ENCODE results near the gene HTD2.
"Not testable (repeated sequence)": the region's sequence is repeated elsewhere in the genome, so short reads cannot be mapped to it uniquely, and the experiment has no call there.

HTD2 gene

DNA sequence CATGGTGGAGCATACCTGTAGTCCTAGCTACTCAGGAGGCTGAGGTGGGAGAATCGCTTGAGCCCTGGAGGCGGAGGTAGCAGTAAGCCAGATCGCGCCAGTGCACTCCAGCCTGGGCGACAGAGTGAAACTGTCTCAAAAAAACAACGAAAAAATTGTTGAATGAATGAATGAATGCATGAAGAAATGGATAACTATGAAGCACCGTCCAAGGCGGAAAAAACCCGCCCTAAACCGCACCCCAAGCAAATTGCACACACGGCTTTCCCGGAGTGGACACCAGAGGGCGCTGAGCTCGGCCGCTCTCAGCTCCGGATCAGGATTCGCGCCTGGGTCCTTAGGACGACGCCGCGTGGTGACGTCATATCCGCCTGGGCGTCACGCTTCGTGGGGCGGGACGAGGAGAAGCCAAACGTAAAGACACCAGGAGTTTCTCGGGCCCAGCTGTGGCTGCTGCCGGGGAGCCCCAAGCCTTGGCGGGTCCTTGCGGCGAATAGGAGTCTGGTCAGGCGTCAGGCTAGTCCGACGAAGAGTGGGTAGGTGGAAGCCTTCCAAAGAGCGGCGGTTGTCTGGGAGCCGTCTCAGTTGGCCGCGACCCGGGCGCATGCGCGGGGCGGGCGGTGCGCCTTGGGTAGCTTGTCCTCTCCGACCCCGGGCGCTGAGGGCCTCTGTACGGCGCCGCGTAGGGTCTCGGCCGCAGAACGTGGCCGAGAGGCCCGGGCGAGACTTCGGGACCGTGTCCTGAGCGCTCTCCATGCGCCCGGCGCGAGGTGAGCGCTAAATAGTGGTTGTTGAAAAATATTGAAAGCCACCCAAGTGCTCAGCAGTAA lies at the start of gene HTD2, which contains the start of gene RPP14:
Gene HTD2, plus strand, starts transcription at position 639 of the 830 bp plus-strand sequence. CDS start 11,094 bp downstream, outside the sequence.
Gene RPP14, plus strand, starts transcription at position 364 of the 830 bp plus-strand sequence. CDS start 4,085 bp downstream, outside the sequence.
- H3K4me1 ChIP-seq (ENCODE audit: control insufficient read depth, insufficient read depth, low read length): peaks cover 16% of the 10 kb centered on the region
- peak within 1 kb of the TSS; percentile 91 for H3K4me3 ChIP-seq (ENCODE audit: low read length)
- peak within 1 kb of the TSS; percentile 85 for H3K9ac ChIP-seq (ENCODE audit: low read length)
- no peaks in the 10 kb centered on the region for H3K9me3 ChIP-seq (ENCODE audit: control insufficient read depth, low read length)
- no peaks in the 10 kb centered on the region for H3K27me3 ChIP-seq (ENCODE audit: control insufficient read depth, insufficient read depth, low read length)
- no peaks in the 10 kb centered on the region for H3K36me3 ChIP-seq (ENCODE audit: control insufficient read depth, insufficient read depth, low read length)

DNA sequence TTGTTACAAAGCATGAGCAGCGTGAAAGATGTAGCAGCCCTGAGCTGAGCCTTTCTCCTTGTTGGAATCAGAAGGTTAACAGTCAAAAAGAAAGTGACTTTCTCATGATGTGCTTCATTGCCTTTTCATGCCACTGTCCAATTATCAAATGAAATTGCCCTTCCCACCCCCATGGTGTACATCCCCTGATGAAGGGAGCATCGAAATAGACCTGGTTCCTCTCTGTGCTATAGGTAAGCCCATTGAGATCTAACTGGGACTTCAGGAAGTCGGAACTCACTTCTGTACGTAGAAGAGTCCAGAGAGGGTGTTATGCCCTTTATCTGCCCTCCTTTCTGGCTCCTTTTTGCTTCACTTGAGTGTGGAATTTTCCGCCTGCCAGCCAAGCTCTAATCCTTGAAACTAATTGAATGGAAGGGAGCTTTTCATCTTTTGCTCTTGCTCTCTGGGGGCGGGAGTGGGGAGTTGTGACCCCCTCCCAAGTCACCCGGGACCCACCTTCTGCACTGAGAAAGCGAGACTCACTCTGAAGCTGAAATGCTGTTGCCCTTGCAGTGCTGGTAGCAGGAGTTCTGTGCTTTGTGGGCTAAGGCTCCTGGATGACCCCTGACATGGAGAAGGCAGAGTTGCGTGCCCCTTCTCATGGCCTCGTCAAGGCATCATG lies 47.8 kb upstream of the HTD2 start:
- no peak overlapping the region for H3K9ac ChIP-seq (ENCODE audit: low read length)
- H3K4me1 ChIP-seq (ENCODE audit: control insufficient read depth, insufficient read depth, low read length): no peaks in the 10 kb centered on the region
- H3K4me3 ChIP-seq (ENCODE audit: low read length): no peak overlapping the region
- H3K36me3 ChIP-seq (ENCODE audit: control insufficient read depth, insufficient read depth, low read length): no peaks in the 10 kb centered on the region
- H3K9me3 ChIP-seq (ENCODE audit: control insufficient read depth, low read length): no peaks in the 10 kb centered on the region
- no peaks in the 10 kb centered on the region for H3K27me3 ChIP-seq (ENCODE audit: control insufficient read depth, insufficient read depth, low read length)

DNA sequence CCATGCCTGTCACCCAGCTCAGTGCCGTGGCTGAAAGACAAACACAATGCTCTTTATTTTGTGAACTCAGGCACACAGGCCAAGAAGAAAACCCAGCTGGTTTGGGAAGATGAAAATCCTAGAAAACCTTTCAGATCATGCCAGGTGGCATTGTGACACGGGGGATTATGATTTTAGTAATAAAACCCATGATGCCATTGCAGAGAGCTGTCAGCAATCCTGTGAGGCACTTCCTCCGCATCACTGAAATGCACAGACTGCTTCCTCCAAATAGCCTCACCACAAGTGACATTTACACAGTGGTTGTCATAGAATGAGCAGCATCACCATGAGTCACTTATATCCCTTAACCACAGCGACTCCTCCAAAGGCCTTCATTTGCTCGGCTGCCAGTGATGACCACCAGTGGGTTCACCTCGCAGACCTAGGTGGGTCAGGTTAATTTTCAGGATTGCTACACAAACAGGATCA lies 46.0 kb upstream of the HTD2 start:
- Histone ChIP-seq H3K4me1 (ENCODE audit: control insufficient read depth, insufficient read depth, low read length) (no peaks in the 10 kb centered on the region), H3K27me3 (ENCODE audit: control insufficient read depth, insufficient read depth, low read length) (no peaks in the 10 kb centered on the region), H3K4me3 (ENCODE audit: low read length) (no peak overlapping the region), H3K36me3 (ENCODE audit: control insufficient read depth, insufficient read depth, low read length) (no peaks in the 10 kb centered on the region), H3K9me3 (ENCODE audit: control insufficient read depth, low read length) (no peaks in the 10 kb centered on the region), H3K9ac (ENCODE audit: low read length) (no peak overlapping the region)

GRCh38 chr3:58260733-58261132 lies 45.6 kb upstream of the HTD2 start:
- H3K9ac ChIP-seq (ENCODE audit: low read length): no peak overlapping the region
- H3K9me3 ChIP-seq (ENCODE audit: control insufficient read depth, low read length): no peaks in the 10 kb centered on the region
- no peaks in the 10 kb centered on the region for H3K4me1 ChIP-seq (ENCODE audit: control insufficient read depth, insufficient read depth, low read length)
- no peak overlapping the region for H3K4me3 ChIP-seq (ENCODE audit: low read length)
- H3K36me3 ChIP-seq (ENCODE audit: control insufficient read depth, insufficient read depth, low read length): no peaks in the 10 kb centered on the region
- no peaks in the 10 kb centered on the region for H3K27me3 ChIP-seq (ENCODE audit: control insufficient read depth, insufficient read depth, low read length)

DNA sequence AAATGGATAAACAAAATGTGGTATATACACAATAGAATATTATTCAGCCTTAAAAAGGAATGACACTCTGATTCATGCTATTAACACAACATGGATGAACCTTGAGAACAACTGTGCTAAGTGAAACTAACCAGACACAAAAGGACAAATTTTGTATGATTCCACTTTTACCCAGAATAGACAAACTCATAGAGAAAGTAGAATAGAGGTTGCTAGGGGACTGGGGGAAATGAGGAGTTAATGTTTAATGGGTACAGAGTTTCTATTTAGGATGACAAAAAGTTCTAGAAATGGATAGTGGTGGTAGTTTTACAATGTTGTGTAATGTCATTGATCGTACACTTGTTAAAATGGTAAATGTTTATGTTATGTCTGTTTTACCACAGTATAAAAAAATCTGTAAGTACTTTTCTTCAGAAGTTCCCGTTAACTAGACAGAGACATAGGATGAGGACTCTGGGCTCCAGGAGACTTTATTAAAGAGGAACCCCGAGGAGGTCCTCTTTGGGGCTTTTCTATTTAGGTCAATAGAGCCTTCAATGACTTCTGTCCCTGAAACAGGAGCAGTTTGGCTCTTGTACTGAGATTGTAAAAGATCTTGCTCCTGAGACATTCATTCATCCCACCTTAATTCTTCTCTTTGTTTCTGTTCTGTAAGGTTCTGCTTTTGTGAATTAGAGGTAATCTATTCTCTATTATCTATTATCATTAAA lies 44.2 kb upstream of the HTD2 start:
- Histone ChIP-seq H3K4me3 (ENCODE audit: low read length) (no peak overlapping the region), H3K36me3 (ENCODE audit: control insufficient read depth, insufficient read depth, low read length) (no peaks in the 10 kb centered on the region), H3K9me3 (ENCODE audit: control insufficient read depth, low read length) (no peaks in the 10 kb centered on the region)

DNA sequence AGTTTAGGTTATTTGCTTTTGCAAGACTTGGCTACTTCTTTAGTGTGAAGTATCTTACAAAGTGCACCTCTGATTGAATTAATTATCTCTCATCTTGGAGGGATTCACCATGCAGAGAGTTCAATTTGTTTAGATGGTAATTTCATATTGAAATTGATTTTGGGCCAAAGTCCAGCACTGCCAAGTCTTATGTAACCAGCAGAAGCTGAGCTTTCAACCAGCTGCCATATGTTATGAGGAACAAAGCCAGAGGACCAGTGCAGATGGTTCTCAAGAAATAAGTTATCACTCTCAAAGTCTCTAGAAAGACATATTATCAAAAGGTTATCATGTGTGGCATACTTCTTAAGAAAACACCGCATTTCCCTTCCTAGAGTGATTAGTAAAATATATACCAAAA lies 39.7 kb upstream of the HTD2 start:
- no peaks in the 10 kb centered on the region for H3K4me1 ChIP-seq (ENCODE audit: control insufficient read depth, insufficient read depth, low read length)
- H3K36me3 ChIP-seq (ENCODE audit: control insufficient read depth, insufficient read depth, low read length): peaks cover 4% of the 10 kb centered on the region
- no peaks in the 10 kb centered on the region for H3K27me3 ChIP-seq (ENCODE audit: control insufficient read depth, insufficient read depth, low read length)
- no peak overlapping the region for H3K4me3 ChIP-seq (ENCODE audit: low read length)
- H3K9ac ChIP-seq (ENCODE audit: low read length): no peak overlapping the region
- no peaks in the 10 kb centered on the region for H3K9me3 ChIP-seq (ENCODE audit: control insufficient read depth, low read length)

More for the DNA sequence above, 44.2 kb upstream of the HTD2 start:
- no peaks in the 10 kb centered on the region for H3K27me3 ChIP-seq (ENCODE audit: control insufficient read depth, insufficient read depth, low read length)
- no peak overlapping the region for H3K9ac ChIP-seq (ENCODE audit: low read length)
- H3K4me1 ChIP-seq (ENCODE audit: control insufficient read depth, insufficient read depth, low read length): no peaks in the 10 kb centered on the region

DNA sequence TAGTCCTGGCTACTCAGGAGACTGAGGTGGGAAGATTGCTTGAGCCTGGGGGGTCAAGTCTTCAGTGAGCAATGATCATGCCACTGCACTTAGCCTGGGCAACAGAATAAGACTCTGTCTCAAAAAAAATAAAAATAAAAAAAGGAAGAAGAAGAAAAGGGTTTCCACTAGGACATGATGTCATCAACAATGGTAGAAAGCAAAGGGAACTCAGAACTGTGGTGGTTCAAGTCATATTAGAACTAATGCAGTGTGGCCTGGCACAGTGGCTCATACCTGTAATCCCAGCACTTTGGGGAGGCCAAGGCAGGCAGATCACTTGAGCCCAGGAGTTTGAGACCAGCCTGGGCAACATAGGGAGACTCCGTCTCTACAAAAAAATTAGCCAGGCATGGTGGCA lies 38.8 kb upstream of the HTD2 start:
- H3K27me3 ChIP-seq (ENCODE audit: control insufficient read depth, insufficient read depth, low read length); H3K36me3 ChIP-seq (ENCODE audit: control insufficient read depth, insufficient read depth, low read length); H3K9me3 ChIP-seq (ENCODE audit: control insufficient read depth, low read length); H3K4me1 ChIP-seq (ENCODE audit: control insufficient read depth, insufficient read depth, low read length); H3K4me3 ChIP-seq (ENCODE audit: low read length); H3K9ac ChIP-seq (ENCODE audit: low read length): not testable (repeated sequence)

DNA sequence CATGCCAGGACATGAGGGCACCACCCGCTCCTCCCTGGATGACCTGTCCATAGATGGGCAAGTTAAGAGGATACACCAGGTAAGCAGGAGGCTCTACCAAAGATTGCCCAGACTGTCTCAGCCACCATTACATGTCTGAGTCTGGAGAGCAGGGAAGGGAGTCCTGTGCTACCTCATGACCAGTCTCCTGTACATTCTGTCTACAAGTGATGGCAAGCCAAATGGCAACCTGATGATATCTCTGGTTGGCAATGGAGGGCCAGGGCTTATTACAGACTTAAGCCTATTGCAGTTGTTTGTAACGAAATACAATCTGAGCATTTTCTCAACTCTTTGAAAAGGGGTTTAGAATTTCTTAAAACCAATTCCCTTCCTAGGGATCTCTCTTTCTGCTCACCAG lies 37.0 kb upstream of the HTD2 start:
- no peak overlapping the region for H3K4me3 ChIP-seq (ENCODE audit: low read length)
- no peaks in the 10 kb centered on the region for H3K4me1 ChIP-seq (ENCODE audit: control insufficient read depth, insufficient read depth, low read length)
- H3K9me3 ChIP-seq (ENCODE audit: control insufficient read depth, low read length): no peaks in the 10 kb centered on the region
- H3K27me3 ChIP-seq (ENCODE audit: control insufficient read depth, insufficient read depth, low read length): no peaks in the 10 kb centered on the region
- H3K36me3 ChIP-seq (ENCODE audit: control insufficient read depth, insufficient read depth, low read length): peaks cover 4% of the 10 kb centered on the region
- H3K9ac ChIP-seq (ENCODE audit: low read length): no peak overlapping the region

- Histone ChIP-seq H3K4me1 (ENCODE audit: control insufficient read depth, insufficient read depth, low read length) (no peaks in the 10 kb centered on the region), H3K9me3 (ENCODE audit: control insufficient read depth, low read length) (no peaks in the 10 kb centered on the region), H3K9ac (ENCODE audit: low read length) (no peak overlapping the region), H3K4me3 (ENCODE audit: low read length) (no peak overlapping the region), H3K36me3 (ENCODE audit: control insufficient read depth, insufficient read depth, low read length) (peaks cover 4% of the 10 kb centered on the region), H3K27me3 (ENCODE audit: control insufficient read depth, insufficient read depth, low read length) (no peaks in the 10 kb centered on the region)
Observed at GRCh38 chr3:58270485-58270884, 35.8 kb upstream of the HTD2 start.

- H3K9ac ChIP-seq (ENCODE audit: low read length): no peak overlapping the region
- H3K36me3 ChIP-seq (ENCODE audit: control insufficient read depth, insufficient read depth, low read length): peaks cover 4% of the 10 kb centered on the region
- H3K27me3 ChIP-seq (ENCODE audit: control insufficient read depth, insufficient read depth, low read length): no peaks in the 10 kb centered on the region
- no peaks in the 10 kb centered on the region for H3K4me1 ChIP-seq (ENCODE audit: control insufficient read depth, insufficient read depth, low read length)
- H3K9me3 ChIP-seq (ENCODE audit: control insufficient read depth, low read length): no peaks in the 10 kb centered on the region
- no peak overlapping the region for H3K4me3 ChIP-seq (ENCODE audit: low read length)
Observed at GRCh38 chr3:58271901-58272501, 34.3 kb upstream of the HTD2 start.

DNA sequence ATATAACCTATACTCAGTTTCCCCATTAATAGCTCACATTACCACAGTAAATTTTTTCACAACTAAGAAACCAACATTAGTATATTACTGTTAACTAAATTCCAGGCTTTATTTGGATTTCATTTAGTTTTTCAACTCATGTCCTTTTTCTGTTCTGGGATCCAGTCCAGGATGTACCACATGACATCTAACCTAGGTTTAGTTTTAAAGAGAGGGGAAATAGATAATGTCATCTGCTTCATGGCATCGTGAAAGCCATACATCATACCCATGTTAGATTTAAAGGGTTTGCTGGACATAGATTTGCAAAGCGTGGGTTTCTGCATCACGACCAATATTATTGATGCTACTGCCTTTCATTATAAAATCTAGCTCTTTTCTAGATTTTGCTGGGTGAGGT lies 33.4 kb upstream of the HTD2 start:
- no peak overlapping the region for H3K9ac ChIP-seq (ENCODE audit: low read length)
- no peak overlapping the region for H3K4me3 ChIP-seq (ENCODE audit: low read length)
- H3K36me3 ChIP-seq (ENCODE audit: control insufficient read depth, insufficient read depth, low read length): peaks cover 4% of the 10 kb centered on the region
- no peaks in the 10 kb centered on the region for H3K9me3 ChIP-seq (ENCODE audit: control insufficient read depth, low read length)
- no peaks in the 10 kb centered on the region for H3K27me3 ChIP-seq (ENCODE audit: control insufficient read depth, insufficient read depth, low read length)
- no peaks in the 10 kb centered on the region for H3K4me1 ChIP-seq (ENCODE audit: control insufficient read depth, insufficient read depth, low read length)

Measured in mucosa of stomach (tissue), 1 donor.